ENCODE data around the gene MAB21L4. TPM values are rescaled to one million over a fixed set of nuclear protein-coding genes. Genes with fewer than 3 reads are reported as not detected.

Gene MAB21L4
- total RNA-seq: under 1 TPM in 1 of 9 donors, not detected in 8; 0.75 TPM
- polyA plus RNA-seq: under 1 TPM in 1 of 2 donors, not detected in 1; 0.10 TPM
- long read RNA-seq, donor 1: 0 reads
- long read RNA-seq, donor 2: 0 reads
- long read RNA-seq, donor 3: 0 reads

- 79 to 90% (median 86%) methylated on average over 12 to 24 of the region's 24 CpGs for WGBS, 4 donors
- TF ChIP-seq POLR2A (IDR thresholded peaks at IDR 0.05) (no peak), CTCF (IDR thresholded peaks at IDR 0.05) (no peak)
- Histone ChIP-seq H3K36me3 (no peaks in the 10 kb centered on the region), H3K4me1 (peaks cover 0 to 26% (median 18%) of the 10 kb centered on the region in 12 donors), H3K27ac (no peak within 1 kb of the TSS), H3K27me3 (no peaks in the 10 kb centered on the region), H3K9me3 (peaks cover 0 to 1% (median 0%) of the 10 kb centered on the region in 12 donors), H3K4me3 (no peak within 1 kb of the TSS)
- DNase-seq (peak in 2 of 5 donors; percentile 11 to 51), ATAC-seq (no peak)
- intact Hi-C loops (cut with DNase I): no loop called here
Observed at GRCh38 chr2:240895656-240896388, at the start of gene MAB21L4. Gene MAB21L4 (minus strand): TSS chr2:240896156. CDS start chr2:240895997, 159 bp downstream.

DNA sequence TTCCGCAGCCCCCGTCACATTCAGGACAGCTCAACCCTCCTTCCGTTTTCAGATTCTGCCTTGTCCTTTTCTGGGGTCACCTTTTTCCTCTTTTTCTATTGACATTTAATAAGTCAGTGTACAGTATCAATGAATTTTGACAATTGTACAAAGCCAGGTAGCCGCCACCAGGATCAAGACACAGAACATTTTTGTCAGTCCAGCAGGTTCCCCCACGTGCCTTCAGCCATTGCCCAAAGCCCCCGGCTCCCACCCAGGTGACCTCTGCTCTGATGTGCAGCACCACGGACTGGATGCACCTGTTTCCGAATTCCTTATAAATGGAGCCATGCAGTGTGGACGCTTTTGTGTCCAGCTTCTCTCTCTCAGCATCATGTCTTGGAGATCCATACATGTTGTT is 40.1 kb upstream of the MAB21L4 start:
- TF ChIP-seq CTCF (IDR thresholded peaks at IDR 0.05): no peak
- TF ChIP-seq POLR2A (IDR thresholded peaks at IDR 0.05): no peak
- H3K4me3 ChIP-seq: no peak overlapping the region
- H3K4me1 ChIP-seq: no peaks in the 10 kb centered on the region
- H3K27me3 ChIP-seq: peaks cover 0 to under 1% (median 0%) of the 10 kb centered on the region in 9 donors
- ATAC-seq (no peak), DNase-seq (no peak)
- no peaks in the 10 kb centered on the region for H3K36me3 ChIP-seq
- WGBS, 4 donors: 85 to 89% (median 88%) methylated on average over 9 of the region's 9 CpGs
- intact Hi-C loops (cut with DNase I): no loop called here
- peaks cover 0 to 28% (median 3%) of the 10 kb centered on the region in 12 donors for H3K9me3 ChIP-seq
- no peak overlapping the region for H3K27ac ChIP-seq

GRCh38 chr2:240935103-240935876 is 39.3 kb upstream of the MAB21L4 start:
- no peak overlapping the region for H3K27ac ChIP-seq
- ATAC-seq: no peak
- H3K27me3 ChIP-seq: peaks cover 0 to 4% (median 0%) of the 10 kb centered on the region in 9 donors
- intact Hi-C loops (cut with DNase I): no loop called here
- peak; percentile 4 to 52 (median 12) for DNase-seq
- H3K4me1 ChIP-seq: no peaks in the 10 kb centered on the region
- no peaks in the 10 kb centered on the region for H3K36me3 ChIP-seq
- WGBS, 4 donors: 86 to 90% (median 87%) methylated on average over 18 to 25 of the region's 25 CpGs
- TF ChIP-seq CTCF (IDR thresholded peaks at IDR 0.05): no peak
- TF ChIP-seq POLR2A (IDR thresholded peaks at IDR 0.05): no peak
- H3K9me3 ChIP-seq: peaks cover 0 to 28% (median 3%) of the 10 kb centered on the region in 12 donors
- H3K4me3 ChIP-seq: no peak overlapping the region

DNA sequence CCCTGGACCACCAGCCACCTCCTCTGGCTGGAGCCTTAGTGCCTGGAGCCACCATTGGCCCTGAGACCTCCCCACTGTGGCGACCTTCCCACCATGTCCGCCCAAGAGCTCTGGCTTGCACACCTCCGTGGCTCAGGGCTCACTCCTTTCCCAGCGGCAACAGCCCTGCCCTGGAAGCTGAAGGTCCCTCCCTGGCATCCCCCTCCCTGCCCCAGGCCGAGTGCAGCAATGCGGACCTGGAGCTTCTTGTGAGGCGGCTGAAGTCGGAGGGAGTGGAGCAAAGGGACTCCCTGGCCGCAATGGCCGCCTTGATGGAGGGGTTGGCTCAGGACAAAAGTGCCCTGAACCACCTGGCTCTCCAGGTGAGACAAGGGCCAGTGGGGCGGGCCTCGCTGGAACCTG is 38.7 kb upstream of the MAB21L4 start:
- Histone ChIP-seq H3K9me3 (peaks cover 0 to 28% (median 3%) of the 10 kb centered on the region in 12 donors), H3K27ac (no peak overlapping the region), H3K36me3 (no peaks in the 10 kb centered on the region), H3K27me3 (peaks cover 0 to 4% (median 0%) of the 10 kb centered on the region in 9 donors), H3K4me3 (no peak overlapping the region), H3K4me1 (no peaks in the 10 kb centered on the region)
- intact Hi-C loops (cut with DNase I): no loop called here
- TF ChIP-seq POLR2A (IDR thresholded peaks at IDR 0.05) (no peak), CTCF (IDR thresholded peaks at IDR 0.05) (no peak)
- DNase-seq (peak in 3 of 5 donors; percentile 3 to 59 (median 15)), ATAC-seq (no peak)
- WGBS, 4 donors: 88 to 95% (median 91%) methylated on average over 11 to 12 of the region's 12 CpGs
